Measurements from ENCODE around the gene SH3TC1. TPM values are rescaled to one million over a fixed set of nuclear protein-coding genes. Genes with fewer than 3 reads are reported as not detected.
A peak's percentile ranks its signal among the peaks of the same experiment; 100 is the strongest.

SH3TC1 gene
- total RNA-seq, 1 donor from 2014 or later = 8.2 TPM

DNA sequence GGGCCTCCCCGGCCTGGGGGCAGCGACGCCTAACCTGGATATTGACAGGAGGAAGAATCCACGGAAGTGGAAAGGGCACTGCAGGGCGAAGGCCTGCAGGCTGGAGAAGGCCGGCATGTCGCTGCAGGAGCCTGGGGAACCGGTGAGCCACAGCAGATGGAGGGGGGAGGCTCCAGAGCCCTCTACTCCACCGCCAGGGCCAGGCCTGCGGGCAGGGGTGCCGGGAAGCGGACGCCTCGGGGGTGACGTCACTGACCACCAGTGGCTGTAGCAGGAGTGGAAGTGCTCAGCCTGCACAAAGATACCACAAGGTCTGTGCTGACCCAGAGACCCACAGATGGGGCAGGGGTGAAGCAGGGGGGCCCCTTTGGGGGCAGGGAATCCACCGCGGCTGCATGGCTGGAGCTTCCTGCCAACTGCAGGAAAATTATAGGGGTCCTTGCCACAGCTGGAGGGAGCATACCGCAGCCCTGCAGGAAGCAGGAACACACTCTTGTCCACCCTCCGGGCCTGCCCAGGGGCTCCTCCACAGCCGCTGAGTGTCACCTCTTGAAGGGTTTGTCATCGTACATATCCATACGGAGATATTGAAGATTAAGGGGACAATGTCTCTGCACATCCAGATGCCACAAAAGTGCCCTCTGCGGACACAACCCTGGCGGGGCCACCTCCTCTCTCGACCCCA lies 62.9 kb downstream of the SH3TC1 start:
- ATAC-seq (ENCODE audit: poor library complexity) = no peak
- intact Hi-C loops (cut with DNase I) = no loop called here
- DNase-seq = no peak

- no peak for ATAC-seq (ENCODE audit: poor library complexity)
- intact Hi-C loops (cut with DNase I) = no loop called here
Observed at GRCh38 chr4:8262637-8263322, 63.7 kb downstream of the SH3TC1 start.

DNA sequence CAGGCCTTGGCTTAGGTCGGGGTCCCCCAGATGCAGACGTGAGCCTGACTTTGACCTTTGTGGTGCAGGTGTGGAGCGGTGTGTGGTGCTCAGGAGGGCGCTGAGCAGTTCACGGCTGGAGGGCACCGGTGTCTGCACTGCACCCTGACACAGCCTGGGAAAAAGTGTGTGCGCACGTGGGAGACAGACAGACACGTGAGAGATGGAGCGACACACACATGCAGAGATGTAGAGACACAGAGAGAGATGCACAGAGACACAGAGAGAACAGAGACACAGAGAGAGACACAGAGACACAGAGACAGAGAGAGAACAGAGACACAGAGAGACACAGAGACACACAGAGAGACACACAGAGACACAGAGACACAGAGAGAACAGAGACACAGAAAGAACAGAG lies 64.3 kb downstream of the SH3TC1 start:
- DNase-seq = no peak

More at GRCh38 chr4:8262637-8263322, 63.7 kb downstream of the SH3TC1 start:
- DNase-seq = no peak

GRCh38 chr4:8264106-8264505 lies 65.0 kb downstream of the SH3TC1 start:
- intact Hi-C loops (cut with DNase I) = no loop called here
- DNase-seq (no peak), ATAC-seq (ENCODE audit: poor library complexity) (no peak)

More for the DNA sequence above, 64.3 kb downstream of the SH3TC1 start:
- ATAC-seq (ENCODE audit: poor library complexity) = no peak
- intact Hi-C loops (cut with DNase I) = no loop called here

DNA sequence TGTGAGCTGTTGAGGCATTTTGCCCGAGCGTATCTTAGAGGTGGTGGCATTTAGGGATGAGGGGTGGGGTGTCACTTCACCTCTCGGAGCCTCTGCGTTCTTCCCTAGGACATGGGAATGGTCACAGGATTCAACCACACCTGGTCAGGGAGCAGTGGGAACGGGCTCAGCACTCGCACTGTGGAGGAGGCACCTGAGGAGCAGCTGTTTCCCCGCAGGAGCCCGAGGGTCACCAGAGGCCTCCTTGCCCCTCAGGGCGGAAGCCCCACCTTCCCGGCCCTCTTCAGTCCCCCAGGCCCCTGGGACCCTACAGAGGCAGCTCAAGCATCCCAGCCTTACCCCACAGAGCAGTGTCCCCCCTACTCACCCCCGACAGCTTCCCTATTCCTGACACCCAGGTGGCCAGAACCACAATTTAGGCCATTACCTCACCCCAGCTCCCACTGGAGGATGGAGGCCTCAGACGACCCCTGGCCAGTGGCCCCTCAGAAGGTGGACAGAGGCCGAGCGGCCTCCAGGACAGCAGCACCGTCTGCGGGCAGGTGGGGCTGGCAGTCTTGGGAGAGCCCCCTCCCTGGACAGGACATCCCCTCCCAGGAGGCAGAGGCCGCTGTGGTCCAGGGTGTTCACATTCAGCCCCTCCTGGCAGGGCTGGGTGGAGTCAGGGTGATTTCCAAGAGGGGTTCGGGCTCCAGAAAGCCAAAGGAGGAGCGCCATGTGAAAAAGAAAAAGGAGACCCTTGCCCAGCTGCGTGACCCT lies 66.3 kb downstream of the SH3TC1 start:
- ATAC-seq (ENCODE audit: poor library complexity) = no peak
- intact Hi-C loops (cut with DNase I) = no loop called here
- DNase-seq = no peak

GRCh38 chr4:8266088-8266487 lies 67.0 kb downstream of the SH3TC1 start:
- DNase-seq (no peak), ATAC-seq (ENCODE audit: poor library complexity) (no peak)
- intact Hi-C loops (cut with DNase I) = no loop called here

DNA sequence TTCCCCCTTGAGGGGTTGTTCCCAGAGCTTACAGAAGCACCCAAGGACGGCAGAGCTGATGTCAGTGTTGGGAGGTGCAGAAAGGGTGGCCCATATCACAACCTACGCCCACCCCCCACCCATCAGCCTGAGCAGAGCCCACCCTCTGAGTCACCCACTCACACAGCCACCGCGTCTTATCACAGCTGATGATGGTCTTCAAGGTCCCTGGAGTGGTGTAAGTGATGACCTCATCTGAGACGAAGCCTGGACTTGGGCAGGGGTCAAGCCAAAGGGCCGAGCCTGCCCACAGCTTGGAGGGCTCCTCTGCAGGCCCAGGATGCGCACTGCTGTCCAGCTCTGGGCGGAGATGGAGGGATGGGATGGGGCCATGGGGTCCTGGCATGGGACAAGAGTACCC lies 67.4 kb downstream of the SH3TC1 start:
- no peak for DNase-seq
- ATAC-seq (ENCODE audit: poor library complexity) = no peak
- intact Hi-C loops (cut with DNase I) = no loop called here

- peak; percentile 67 for ATAC-seq (ENCODE audit: poor library complexity)
- intact Hi-C loops (cut with DNase I) = no loop called here
- peak; percentile 92 for DNase-seq
Observed at GRCh38 chr4:8267077-8267476, 68.0 kb downstream of the SH3TC1 start.

DNA sequence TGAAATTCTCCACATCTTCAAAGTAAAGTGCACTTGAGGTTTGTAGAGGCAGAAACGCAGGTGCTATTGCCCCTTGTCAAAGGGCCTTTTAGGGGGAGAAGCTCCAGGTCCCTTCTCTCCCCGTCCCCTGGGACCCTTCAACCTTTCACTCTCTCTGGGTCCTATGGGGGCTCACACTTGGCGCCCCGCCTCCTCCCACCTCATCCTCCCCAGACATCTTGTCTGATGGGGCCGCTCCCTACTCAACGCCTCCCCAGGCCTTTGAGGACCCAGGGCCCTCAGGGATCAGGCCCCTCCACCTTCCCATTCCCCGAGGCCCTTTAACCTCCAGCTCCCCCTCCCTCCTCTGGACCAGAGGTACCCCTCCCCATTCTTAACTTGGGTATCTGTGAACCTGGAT lies 69.1 kb downstream of the SH3TC1 start:
- DNase-seq (no peak), ATAC-seq (ENCODE audit: poor library complexity) (no peak)
- intact Hi-C loops (cut with DNase I) = no loop called here

GRCh38 chr4:8268901-8269534 lies 69.9 kb downstream of the SH3TC1 start:
- intact Hi-C loops (cut with DNase I) = no loop called here
- ATAC-seq (ENCODE audit: poor library complexity) = no peak
- no peak for DNase-seq

- intact Hi-C loops (cut with DNase I) = no loop called here
- DNase-seq = peak; percentile 81
- ATAC-seq (ENCODE audit: poor library complexity) = peak; percentile 76
Observed at GRCh38 chr4:8269535-8270417, 70.7 kb downstream of the SH3TC1 start, which contains the start of gene HTRA3. Gene HTRA3, plus strand, starts transcription at chr4:8269754. Its CDS starts 215 bp downstream, at chr4:8269969.

DNA sequence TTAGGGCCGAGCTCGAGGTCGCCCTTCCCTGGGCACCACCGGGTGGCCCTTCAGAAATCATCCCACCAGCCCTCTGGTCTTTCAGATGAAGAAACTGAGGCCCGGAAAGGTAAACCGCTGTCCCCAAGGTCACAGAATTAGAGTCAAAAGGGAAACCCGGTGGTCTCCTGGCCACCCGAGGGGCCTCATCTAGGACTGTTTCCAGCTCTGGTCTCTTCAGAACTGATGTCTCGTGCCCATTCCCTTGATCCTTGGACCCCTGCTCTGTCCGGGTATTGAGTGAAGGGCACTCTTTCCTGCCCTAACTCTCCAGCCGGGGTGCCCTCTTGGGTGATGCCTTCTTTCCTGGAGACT lies 71.3 kb downstream of the SH3TC1 start:
- intact Hi-C loops (cut with DNase I) = no loop called here
- ATAC-seq (ENCODE audit: poor library complexity) = no peak
- DNase-seq = no peak

DNA sequence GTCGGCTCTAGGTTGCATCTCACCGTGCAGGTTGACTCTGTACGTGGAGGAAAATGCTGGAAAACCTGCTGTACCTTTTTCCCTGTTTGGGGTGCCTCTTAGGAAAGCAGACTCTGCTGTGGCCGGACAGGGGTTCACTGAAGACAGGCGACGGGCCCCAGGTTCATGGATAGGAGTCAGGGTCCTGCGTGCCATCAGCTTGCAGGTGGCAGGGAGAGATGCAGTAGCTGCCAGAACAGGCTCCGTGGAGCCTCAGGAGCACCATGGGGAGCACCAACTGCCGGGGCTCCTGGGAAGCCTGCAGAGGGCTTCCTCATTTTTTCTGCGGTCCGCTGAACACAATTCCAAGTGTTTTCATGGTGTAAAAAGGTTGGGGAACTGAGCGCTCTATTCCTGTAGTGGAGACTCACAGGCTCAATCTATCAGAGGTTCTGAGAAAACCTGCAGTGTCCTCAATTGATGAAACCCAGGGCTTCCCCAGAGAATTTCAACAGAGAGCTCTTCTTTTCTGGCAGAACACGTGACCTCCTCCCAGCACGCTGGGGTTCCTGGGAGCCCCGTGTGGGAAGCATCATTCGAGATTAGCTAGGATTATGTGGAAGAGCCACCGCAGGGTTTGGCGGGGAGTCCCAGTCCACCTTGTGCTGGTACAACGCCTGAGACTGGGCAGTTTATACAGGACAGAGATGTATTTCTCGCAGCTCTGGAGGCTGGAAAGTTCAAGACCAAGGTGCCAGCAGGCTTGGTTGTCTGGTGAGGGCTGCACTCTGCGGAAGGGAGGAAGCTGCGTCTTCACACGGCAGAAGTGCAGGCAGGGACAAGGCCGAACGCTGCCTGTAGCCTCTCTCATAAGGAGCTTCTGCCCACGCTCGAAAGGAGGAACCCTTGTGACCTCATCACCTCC lies 72.1 kb downstream of the SH3TC1 start:
- DNase-seq (no peak), ATAC-seq (ENCODE audit: poor library complexity) (no peak)
- intact Hi-C loops (cut with DNase I) = no loop called here

GRCh38 chr4:8271821-8272220 lies 72.7 kb downstream of the SH3TC1 start:
- ATAC-seq (ENCODE audit: poor library complexity) (no peak), DNase-seq (no peak)
- intact Hi-C loops (cut with DNase I) = no loop called here

DNA sequence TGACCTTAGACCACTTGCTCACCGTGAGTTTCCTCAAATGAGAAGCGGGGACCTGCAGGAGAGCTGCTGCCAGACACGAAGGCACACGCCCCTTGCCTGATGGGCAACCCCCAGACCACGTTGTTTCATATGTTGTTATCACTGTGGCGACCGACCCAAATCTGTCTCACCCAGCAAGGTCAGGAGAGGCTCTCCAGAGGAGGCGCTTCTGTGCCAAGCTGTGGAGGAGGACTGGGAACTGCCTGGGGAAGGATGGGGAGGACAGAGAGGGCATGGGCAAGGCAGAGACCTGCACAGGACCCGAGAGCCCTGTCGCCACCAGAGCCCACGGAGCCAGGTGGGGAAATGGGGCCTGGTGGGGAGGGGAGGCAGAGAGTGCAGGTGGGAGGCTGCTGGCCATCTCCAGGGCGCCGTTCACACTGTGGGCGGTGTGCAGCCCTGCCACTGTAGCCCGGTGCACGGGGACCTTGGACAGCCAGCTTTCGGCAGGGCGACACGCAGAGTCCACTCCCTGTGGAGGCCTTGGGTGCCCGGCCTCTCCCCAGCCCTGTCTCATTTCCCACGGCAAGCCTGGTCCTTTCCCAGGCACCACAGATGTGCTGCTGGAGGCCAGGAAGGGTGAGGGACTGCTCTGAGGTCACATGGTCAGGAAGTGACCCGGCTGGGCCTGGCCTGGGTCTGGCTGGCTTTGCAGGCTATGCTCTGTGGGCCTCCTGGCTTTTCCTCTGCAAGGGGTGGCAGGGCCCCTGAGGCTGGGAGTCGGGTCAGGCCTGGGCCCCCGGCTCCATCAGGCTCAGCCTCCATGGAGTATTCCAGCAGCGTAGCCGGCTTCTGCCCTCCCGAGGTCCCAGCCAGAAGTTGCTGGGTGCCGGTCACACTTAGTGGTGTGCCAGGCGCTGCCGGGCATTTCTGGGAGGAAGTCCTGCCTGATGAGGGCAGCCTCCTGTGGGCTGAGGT lies 73.7 kb downstream of the SH3TC1 start:
- peak; percentile 15 for ATAC-seq (ENCODE audit: poor library complexity)
- DNase-seq = peak; percentile 76
- intact Hi-C loops (cut with DNase I) = no loop called here

- DNase-seq (no peak), ATAC-seq (ENCODE audit: poor library complexity) (no peak)
- intact Hi-C loops (cut with DNase I) = no loop called here
Observed at GRCh38 chr4:8273450-8273849, 74.4 kb downstream of the SH3TC1 start.
